DMS53 treated with DMSO at 0.1 percent for 48 hours (cell line): ENCODE measurements around the gene PWWP2B.
A peak's percentile ranks its signal among the peaks of the same experiment; 100 is the strongest.

Experiments
- DNase-seq: peaks from one replicate; lab custom pipeline; 2025; ENCODE audit not compliant: unreplicated experiment; lab: John Stamatoyannopoulos, UW

The PWWP2B gene

DNA sequence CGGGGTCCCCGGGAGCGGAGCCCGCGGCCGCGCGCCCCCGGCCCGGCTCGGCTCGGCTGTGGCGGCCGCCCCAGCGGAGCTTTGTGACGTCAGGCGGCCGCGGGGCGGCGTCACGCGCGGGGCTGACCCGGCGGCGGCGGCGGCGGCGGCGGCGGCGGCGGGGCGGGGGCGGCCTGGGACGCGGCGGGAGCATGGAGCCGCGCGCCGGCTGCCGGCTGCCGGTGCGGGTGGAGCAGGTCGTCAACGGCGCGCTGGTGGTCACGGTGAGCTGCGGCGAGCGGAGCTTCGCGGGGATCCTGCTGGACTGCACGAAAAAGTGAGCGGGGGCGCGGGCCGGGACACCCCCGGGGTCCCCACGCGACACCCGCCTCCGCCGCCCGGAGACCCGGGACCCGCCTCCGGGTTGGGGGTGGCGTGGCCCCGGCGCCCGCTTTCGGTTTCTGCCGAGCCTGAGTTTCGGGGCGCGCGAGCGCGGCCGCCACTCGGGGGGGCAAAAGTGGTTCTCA is at the start of gene PWWP2B:
Gene PWWP2B (plus strand): TSS at position 165 of the 506 bp plus-strand sequence. CDS start 27 bp downstream, at position 192.
- DNase-seq = no peak

DNA sequence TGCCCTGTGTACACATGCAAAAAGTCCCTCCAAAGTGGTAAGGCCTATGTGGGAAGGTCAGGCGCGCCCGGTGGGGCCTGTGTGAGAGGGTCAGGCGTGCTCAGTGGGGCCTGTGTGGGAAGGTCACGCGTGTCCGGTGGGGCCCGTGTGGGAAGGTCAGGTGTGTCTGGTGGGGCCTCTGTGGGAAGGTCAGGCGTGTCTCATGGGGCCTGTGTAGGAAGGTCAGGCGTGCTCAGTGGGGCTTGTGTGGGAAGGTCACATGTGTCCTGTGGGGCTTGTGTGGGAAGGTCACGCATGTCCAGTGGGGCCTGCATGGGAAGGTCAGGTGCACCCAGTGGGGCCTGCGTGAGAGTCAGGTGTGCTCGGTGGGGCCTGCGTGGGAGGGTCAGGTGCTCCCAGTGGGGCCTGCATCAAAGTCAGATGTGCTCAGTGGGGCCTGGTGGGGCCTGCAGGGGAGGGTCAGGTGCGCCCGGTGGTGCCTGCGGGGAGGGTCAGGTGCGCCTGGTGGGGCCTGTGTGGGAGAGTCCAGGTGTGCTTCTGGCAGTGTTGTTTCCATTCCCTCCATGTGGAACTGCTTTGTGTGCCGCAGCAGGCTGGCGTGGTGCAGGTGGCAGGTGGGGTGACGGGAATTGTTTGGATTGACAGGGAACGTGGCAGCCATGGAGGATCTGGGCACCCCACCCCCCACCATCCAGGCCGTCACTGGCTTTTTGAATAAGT is 49.6 kb upstream of the PWWP2B start:
- DNase-seq = no peak

DNA sequence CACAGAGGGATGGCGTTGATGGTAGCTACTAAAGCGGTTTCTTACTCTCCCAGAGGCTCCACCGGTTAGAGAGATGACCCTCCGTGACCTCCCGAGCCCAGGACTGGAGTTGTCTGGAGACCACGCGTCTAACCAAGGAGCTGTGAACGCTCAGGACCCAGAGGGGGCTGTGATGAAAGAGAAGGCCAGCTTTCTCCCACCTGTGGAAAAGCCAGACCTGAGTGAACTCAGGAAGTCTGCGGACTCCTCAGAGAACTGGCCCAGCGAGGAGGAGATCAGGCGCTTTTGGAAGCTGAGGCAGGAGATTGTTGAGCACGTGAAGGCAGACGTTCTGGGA is 49.1 kb upstream of the PWWP2B start:
- no peak for DNase-seq

DNA sequence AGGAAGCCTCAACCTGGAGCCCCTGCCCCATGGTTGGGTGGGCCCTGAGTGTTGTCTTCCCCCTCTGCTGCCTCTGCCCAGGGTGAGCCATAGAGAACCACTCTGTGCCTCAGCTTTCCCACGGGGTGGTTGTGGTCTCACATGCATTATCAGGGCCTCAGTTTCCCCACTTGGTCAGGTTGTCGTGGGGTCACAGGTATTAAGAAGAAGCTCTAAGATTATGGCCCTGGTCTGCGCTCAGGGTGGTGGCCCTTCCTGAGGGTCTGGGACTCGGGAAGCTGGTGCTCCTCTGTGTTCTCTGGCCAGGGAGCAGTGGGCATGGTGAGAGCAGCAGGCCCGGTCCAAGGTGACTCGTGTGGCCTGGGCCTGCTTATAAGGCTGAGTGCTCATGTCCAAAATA is 47.2 kb upstream of the PWWP2B start:
- no peak for DNase-seq

DNA sequence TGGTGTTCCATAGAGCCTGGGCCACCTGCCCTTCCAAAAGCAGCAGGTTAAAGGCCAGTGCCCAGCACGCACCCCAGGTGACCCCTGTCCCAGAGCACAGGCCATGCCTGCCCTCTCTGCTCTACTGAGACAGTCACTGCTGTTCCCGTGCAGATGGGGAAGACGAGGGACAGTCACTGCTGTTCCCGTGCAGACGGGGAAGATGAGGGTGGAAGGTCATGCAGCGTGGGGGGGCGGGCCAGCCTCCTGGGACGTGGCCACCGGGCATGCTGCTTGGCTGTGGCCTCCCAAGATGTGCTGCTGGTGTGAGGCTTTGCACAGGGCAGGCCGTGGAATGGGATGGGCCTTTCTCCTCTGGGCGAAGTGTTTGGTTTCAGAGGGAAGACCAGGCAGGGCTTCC is 46.6 kb upstream of the PWWP2B start:
- no peak for DNase-seq

DNA sequence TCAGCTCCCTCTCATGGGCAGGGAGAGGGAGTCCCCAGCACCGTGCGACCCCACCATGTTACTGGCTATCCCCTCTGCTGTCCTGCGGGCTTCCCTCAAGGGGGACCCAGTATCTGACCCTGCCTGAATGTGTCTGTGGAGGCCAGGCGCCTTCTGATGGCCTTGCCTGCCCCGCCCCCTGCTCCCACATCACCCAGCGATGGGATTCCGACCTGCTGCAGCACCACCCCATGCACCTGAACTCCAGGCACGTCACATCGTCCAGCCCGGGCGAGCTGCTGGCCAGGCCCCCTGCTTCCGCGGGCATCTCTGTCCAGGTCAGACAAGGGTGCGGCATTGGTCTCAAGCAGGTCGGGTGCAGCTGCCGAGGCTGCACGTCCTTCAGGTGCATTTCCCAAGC is 46.1 kb upstream of the PWWP2B start:
- DNase-seq = no peak

DNA sequence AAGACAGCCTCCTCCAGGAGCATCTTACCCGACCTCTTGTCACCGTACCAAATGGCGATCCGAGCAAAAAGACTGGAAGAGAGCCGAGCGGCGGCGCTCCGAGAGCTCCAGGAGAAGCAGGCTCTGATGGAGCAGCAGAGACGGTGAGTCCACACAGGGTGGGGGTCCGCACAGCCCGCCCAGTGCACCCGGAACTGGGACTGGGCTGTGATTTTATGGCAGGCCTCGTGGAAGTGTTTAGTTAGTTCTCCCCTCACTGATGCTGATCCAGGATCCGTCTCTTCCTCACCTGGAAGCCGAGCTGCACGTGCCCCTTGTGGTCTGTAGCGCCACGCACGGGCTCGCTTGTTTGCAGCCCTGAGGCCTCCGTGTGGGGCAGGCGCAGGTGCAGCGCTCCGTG is 45.4 kb upstream of the PWWP2B start:
- peak; percentile 17 for DNase-seq

DNA sequence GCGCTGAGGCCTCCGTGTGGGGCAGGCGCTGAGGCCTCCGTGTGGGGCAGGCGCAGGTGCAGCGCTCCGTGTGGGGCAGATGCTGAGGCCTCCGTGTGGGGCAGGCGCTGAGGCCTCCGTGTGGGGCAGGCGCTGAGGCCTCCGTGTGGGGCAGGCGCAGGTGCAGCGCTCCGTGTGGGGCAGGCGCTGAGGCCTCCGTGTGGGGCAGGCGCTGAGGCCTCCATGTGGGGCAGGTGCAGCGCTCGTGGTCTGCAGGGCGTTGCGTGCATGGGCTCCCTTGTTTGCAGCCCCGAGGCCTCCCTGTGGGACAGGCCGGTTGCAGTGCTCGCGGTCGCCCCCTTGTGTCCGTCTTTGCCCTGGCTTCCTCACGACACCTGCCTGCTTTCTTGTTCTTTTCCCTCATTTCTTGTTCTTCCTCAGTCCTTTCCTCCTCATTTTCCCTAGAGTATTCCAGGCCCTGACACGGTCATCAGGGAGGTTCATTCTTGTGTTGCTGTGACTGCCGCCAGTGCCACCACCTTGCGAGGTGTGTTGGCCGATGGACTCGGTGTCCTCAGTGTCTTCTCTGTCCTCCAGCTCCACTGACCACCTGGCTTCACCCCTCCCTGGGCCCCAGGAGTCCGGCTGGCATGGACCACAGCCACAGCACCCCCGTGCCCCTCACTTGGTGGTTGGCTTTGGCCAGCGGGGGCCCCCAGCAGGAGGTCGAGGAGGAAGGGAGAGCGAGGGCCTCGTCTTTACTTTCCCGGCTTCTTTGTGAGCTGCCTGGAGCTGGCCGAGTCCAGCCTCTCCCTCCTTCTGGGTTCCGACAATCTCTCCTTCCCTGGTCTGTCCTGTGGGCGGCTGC is 44.3 kb upstream of the PWWP2B start:
- peak; percentile 49 for DNase-seq

DNA sequence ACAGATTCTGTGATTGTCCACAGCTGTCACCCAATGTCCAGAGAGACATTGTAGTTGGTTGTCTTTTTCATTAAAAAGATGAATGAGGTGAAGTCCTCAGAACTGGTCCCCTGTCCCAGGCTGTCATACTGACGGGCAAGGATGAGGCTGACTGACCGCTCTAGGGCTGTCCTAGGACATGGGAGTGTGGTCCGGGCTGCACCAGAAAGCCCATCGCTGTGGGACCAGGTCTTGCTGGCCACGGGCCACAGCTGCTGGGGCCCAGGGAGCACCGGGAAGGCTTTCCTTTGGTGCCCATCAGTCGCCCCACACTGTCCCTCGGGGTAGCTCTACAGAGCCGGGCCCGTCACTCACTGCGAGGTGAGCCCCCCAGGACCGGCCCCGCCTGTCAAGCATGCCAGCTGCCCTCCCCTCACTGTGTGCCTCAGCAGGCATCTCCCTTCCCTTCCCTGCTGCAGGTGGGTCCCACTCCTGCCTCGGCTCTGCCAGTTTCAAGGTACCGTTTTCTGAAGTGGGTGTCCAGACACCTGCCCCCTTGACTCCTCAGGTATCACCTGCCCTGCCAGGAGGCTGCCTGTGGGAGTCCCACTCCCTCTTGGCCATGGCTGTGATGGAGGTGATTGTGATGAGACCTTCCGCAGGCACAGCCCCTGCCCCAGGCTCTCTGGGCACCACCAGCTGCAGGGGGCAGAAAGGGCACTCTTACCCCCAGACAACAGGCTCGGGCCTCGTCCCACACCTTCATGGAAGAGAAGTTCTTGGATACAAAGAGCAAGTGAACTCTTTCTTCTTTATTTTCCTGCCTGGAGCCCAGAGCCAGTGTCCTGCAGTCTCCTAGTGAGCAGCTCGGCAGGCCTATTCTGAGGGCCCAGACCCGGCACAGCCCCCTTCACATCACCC is 43.3 kb upstream of the PWWP2B start:
- DNase-seq = no peak

DNA sequence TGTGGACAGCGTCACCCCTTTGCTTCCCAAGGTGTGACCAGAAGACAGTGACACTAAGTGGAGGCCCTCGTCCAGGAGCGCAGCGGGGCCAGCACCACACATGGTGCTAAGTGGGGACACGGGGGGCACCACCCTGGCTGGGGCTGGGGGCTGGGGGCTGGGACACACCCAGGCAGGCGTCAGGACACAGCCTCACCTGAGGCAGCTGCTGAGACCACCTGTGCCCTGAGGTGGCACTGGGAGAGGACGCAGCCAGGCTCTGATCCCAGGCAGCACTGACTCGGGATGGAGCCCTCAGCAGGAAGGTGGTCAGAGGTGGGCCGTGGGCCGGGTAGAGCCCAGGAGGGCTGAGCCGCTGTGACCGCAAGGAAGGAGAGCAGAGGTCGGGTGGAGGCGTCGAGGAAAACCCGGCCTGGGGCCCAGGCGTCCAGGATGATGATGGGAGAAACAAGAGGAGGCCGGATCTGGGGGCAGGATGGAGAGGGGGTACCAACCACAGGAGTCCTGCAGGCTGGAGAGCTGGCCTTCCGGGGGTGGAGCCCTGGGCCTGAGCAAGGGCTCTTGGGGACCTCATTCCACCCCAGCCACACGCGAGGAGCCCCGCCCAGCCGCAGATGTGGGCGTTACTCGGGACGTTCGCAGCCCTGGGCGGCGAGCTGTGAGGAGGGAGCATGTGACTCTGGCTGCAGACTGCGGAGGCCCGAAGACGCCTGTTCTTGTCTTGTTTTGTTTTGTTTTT is 42.5 kb upstream of the PWWP2B start:
- no peak for DNase-seq

DNA sequence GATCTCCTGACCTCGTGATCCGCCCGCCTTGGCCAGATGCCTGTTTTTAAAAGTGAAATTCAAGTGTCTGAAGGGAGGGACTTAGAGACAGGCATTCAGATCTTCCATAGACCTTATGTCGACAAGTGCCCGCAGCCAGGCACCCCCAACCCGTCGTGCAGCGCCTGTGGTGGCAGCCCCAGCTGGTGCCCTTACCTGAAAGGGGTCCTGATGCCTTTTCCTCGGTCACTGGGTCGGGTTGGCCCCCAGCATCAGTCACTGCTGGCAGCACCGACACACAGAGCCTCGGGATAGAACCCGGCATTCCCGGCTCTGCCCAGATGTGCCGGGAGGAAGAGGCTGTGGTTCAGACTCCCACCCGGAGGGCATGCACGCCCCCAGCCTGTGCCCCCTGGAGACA is 41.7 kb upstream of the PWWP2B start:
- no peak for DNase-seq

DNA sequence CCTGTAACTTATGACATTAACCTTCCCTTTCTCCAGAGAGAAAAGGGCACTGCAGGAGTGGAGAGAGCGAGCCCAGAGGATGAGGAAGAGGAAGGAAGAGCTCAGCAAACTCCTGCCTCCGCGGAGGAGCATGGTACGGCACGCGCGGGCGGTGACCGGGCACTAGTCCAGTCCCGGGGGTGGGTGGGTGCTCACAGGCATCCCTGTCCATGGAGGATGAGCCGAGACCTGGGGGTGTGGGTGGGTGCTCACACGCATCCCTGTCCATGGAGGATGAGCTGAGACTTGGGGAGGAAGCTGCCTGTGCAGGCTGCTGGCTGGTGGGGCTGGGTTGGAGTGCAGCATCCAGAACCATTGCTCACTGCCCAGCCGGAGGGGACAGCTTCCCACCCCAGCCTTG is 41.2 kb upstream of the PWWP2B start:
- DNase-seq = no peak

DNA sequence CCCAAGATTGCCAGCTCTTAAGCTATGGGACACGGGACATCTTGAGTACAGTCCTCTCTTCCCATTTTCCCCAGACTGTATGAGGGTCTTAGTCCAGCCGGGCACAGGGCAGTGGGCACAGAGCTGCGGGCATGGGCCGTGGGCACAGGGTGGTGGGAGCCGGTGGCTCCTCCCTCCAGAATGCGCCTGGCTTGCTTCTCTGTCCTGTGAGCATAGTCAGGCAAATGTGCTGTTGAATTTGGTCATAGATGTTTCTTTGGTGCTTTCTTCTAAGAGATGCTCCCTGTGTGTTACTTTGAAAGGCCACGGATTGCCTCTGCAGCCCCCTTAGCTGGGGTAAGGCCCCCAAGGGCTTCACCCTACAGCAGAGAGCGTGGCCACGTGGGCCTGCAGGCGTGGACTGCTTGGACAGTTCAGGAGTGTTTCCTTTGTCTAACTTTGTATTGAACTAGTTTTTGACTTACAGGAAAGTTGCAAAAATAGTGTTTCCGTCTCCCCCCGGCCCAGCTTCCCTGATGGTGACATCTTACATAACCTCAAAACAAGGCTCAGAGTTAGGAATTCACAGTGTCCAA is 40.3 kb upstream of the PWWP2B start:
- DNase-seq = no peak

DNA sequence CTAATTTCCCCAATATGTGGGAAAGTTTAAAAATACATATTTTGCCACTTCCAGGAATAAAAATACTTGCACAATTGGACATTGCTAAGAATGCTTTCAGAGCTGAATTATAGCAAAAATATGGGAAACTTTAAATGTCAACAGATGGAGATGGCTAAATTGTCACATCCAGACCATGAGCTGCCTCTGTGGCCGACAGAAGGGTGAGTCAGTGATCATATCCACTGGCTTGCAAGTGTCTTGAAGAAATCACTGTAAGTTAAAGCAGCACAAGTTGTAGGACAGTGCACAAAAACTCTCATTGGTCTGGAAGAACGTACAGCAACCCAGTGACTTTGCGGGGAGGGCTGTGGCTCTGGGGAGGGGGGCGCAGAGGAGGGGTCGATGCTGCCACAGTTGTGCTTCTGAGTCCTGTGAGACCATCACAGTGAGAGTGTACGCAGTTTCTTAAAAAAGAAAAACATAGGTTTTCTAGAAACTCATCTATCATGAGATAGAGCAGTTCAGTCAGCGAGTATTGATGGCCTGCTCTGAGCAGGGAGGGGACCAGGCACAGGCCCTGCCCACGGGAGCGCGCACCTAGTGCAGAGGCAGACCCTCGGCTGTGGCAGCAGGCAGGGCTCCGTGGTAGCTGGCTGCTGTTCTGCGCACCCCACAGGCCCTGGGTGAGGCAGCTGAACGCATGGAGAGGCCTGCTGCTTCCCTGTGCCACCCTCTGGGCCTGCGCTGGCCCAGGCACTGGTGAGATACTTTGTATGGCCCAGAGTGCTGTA is 39.5 kb upstream of the PWWP2B start:
- DNase-seq = no peak

DNA sequence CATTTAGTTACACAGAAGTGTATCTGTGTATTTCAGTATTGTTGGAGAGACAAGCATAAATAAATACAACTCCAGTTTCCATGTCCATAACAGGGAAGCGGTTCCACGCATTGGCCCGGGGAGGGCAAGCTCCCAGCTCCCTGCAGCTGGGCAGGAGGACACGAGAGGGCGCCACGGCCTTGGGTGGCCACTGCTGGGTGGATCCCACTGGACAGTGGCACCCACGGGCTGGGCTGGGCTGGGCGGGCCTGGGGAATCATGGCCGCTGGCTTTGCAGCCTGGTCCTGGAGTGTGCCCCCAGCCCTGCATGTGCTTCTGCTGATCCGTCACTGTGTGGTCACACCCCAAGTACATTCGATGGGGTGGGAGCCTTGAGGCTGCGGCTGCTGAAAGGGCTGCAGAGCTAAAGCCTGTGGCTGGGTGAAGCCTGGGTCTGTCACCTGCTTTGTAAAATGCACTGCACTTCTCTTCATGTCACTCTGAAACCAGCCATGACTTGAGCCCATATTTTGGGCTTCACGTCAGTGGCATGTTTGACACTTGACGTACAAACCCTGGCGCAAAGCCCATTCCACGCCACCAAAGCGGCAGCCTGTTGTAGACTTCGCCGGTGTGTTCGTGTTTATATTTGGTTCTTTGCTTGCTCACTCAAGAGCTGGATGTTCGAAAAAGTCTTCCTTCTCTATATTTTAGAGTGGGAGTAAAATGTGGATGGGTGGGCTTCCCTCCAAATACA is 37.5 kb upstream of the PWWP2B start:
- DNase-seq = no peak

DNA sequence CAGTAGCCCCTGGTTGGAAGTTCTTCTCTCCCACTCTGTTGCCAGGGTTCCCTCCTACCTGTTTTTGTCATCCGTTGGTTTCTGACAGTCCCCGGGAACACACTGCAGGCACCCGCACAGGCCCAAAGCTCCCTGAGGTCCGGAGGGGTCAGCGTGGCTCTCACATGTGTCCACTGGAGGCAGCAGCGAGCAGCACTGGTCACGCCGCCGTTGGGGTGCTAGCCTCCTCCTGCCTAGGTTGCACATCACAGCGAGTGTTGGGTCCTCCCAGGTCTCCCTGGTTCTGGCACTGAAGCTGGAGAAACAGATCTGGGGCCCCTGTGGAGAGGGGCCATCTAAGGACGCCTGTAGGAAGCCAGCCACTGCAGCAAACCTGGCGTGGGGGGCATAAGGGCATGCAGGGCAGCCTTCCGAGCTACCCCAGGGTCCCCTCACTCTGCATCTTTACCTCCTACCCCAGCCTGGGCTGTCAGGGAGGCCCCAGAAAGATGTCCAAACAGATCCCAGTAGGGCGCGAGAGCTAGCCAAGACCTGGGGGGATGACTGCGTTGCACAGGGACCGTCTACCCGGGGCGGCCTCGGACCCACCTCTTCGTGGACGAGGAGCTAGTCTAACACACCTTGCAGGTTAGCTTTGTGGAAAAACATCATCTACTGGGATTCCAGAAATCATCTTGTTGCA is 36.1 kb upstream of the PWWP2B start:
- DNase-seq = no peak

DNA sequence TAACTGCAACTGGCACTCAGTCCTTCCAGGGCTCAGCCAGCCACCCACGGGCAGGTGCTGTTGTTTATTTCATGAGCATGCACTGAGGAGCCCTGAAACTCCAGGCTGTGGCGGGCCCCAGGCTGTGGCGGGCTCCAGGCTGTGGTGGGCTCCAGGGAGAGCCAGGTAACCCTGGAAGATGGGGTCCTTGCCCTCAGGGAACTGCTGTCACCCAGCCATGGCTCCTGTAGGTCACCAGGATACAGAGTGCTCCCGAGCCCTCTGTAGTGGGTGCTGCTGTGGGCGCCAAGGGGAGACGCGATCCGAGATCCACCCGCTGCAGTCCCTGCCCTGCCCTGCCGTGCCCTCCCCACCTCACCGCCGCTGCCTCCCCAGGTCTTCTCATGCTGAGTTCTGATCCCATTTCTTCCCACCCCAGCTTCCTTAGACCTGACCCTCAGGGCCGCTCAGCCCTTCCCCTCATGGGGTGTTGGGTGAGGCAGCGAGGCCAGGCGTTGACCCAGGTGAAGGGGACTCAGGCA is 35.4 kb upstream of the PWWP2B start:
- no peak for DNase-seq

DNA sequence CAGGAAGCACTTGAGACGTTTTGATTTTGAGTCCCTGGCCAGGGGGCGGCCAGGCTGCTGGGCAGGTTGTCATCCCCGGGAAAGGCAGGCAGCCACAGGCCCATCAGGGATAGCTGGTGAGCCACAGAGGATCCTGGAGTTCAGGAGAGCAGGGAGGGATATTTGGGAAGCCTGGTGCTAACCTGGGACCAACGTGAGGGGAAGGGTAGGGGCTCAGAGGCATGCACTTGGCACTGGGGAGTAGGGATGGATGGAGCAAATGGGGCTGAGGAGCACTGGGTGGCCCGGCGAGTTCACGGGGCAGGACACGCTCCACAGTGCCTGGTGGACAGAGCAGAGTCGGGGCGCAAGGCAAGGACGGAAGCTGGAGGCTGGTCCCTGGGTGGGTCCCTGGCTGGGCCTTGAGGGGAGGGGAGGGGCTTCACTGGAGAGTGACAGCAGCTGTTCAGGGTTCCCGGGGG is 34.8 kb upstream of the PWWP2B start:
- DNase-seq = no peak
